GM23248 (cell line): ENCODE results near the gene ROPN1L. TPM values are rescaled to one million over a fixed set of nuclear protein-coding genes. Genes with fewer than 3 reads are reported as not detected.

ENCODE experiments used
- DNase-seq: peaks from one replicate; pipeline ENCODE4 v3.0.0-alpha.2; 2015
- H2AFZ ChIP-seq: fragments of 200-600 bp; sonication (generic); 2 replicates; pipeline ENCODE4 v1.6.1; 2016; ENCODE audit warnings: antibody characterized with exemption
- H3F3A ChIP-seq: fragments of 200-600 bp; sonication (generic); 2 replicates; pipeline ENCODE4 v1.6.1; 2016; ENCODE audit warnings: mild to moderate bottlenecking, antibody characterized with exemption, mixed run types; ENCODE audit not compliant: insufficient read depth
- H3K27ac ChIP-seq: fragments of 200-600 bp; sonication (generic); 2 replicates; pipeline ENCODE4 v1.5.1; 2016; ENCODE audit warnings: mild to moderate bottlenecking
- H3K27me3 ChIP-seq: fragments of 200-600 bp; sonication (generic); replicated peaks from 2 replicates; pipeline ENCODE4 v1.6.1; 2016; ENCODE audit warnings: mild to moderate bottlenecking; ENCODE audit not compliant: insufficient read depth
- H3K36me3 ChIP-seq: fragments of 200-600 bp; sonication (generic); 2 replicates; pipeline ENCODE4 v1.6.1; 2016; ENCODE audit warnings: low read depth, mild to moderate bottlenecking
- H3K4me1 ChIP-seq: fragments of 200-600 bp; sonication (generic); 2 replicates; pipeline ENCODE4 v1.6.1; 2016; ENCODE audit warnings: mild to moderate bottlenecking; ENCODE audit not compliant: insufficient read depth
- H3K4me2 ChIP-seq: fragments of 200-600 bp; sonication (generic); one replicate; pipeline ENCODE4 v1.6.1; 2016; ENCODE audit warnings: mild to moderate bottlenecking; ENCODE audit not compliant: unreplicated experiment
- H3K4me3 ChIP-seq: fragments of 200-600 bp; sonication (generic); 2 replicates; pipeline ENCODE4 v1.5.1; 2016; ENCODE audit warnings: mild to moderate bottlenecking
- H3K79me2 ChIP-seq: fragments of 200-600 bp; sonication (generic); 2 replicates; pipeline ENCODE4 v1.6.1; 2016; ENCODE audit warnings: mild to moderate bottlenecking; ENCODE audit not compliant: insufficient read depth
- H3K9ac ChIP-seq: fragments of 200-600 bp; sonication (generic); 2 replicates; pipeline ENCODE4 v1.6.1; 2016; ENCODE audit warnings: mild to moderate bottlenecking
- H3K9me2 ChIP-seq: fragments of 200-600 bp; sonication (generic); 2 replicates; pipeline ENCODE4 v1.6.1; 2016; ENCODE audit warnings: mixed run types, mild to moderate bottlenecking, moderate library complexity; ENCODE audit not compliant: insufficient read depth
- H3K9me3 ChIP-seq: fragments of 200-600 bp; sonication (generic); one replicate; pipeline ENCODE4 v1.6.1; 2017; ENCODE audit warnings: low read depth
- H4K20me1 ChIP-seq: fragments of 200-600 bp; sonication (generic); 2 replicates; pipeline ENCODE4 v1.6.0; 2016; ENCODE audit not compliant: insufficient read depth
- EZH2 ChIP-seq: fragments of 200-600 bp; sonication (generic); IDR thresholded peaks from 2 replicates; pipeline ENCODE4 v1.6.1; 2018; ENCODE audit warnings: antibody characterized with exemption, mild to moderate bottlenecking; ENCODE audit not compliant: insufficient read depth, poor library complexity, severe bottlenecking
- EZH2phosphoT487 ChIP-seq: fragments of 200-600 bp; sonication (generic); IDR thresholded peaks from 2 replicates; pipeline ENCODE4 v1.6.1; 2018; ENCODE audit warnings: antibody characterized with exemption, moderate library complexity, mild to moderate bottlenecking, low read depth; ENCODE audit not compliant: insufficient read depth
- WGBS, 2 experiments: methylation state at CpG; one replicate each; pipeline ENCODE4 v1.1.6; 2015 to 2017; ENCODE audit warnings: low lambda C conversion rate in 2 of 2, low coverage in 1 of 2; ENCODE audit errors: missing lambda C conversion rate in 2 of 2; 5-methylcytosine and 5-hydroxymethylcytosine counted together
- in situ Hi-C: fragments of 300-500 bp; cut with MboI; formaldehyde crosslinking; loops from 2 replicates; pipeline ENCODE4 v1.15.0; 2020
- polyA plus RNA-seq: library from polyadenylated mRNA; unstranded; fragments of >200 nt; fragmentation: Nextera tagmentation; extraction: Ambion mirVana; gene quantifications from 2 replicates; pipeline ENCODE4 v1.2.1, GENCODE V29; 2016
- total RNA-seq: library from RNA; depleted of rRNA; stranded (reverse); fragments of >200 nt; shearing (Covaris generic); gene quantifications from 2 replicates; pipeline ENCODE4 v1.2.3, GENCODE V29; 2014

Gene ROPN1L
- total and polyA plus RNA-seq, 2 experiments from 2014 or later = 0.69 to 0.86 TPM

GRCh38 chr5:10438301-10438700, 3.4 kb upstream of the ROPN1L start:
- Histone ChIP-seq H3K79me2 (no peaks in the 10 kb centered on the region), H3K27me3 (no peaks in the 10 kb centered on the region), H3K9me2 (no peaks in the 10 kb centered on the region), H3K9me3 (no peaks in the 10 kb centered on the region), H2AFZ (no peak overlapping the region), H3K4me2 (no peak overlapping the region), H3F3A (peaks cover 58% of the 10 kb centered on the region), H3K36me3 (peaks cover 32% of the 10 kb centered on the region; the same call in 1 of the 2 replicates), H3K4me3 (no peak overlapping the region), H3K9ac (no peak overlapping the region), H3K4me1 (peaks cover 13% of the 10 kb centered on the region; the same call in 1 of the 2 replicates), H4K20me1 (no peaks in the 10 kb centered on the region), H3K27ac (no peak overlapping the region)
- no peak for DNase-seq
- no peak for TF ChIP-seq EZH2
- TF ChIP-seq EZH2phosphoT487 = no peak
- WGBS, 2 experiments = 94 to 96% methylated on average over 4 of the region's 4 CpGs
- in situ Hi-C loops = no loop called here

GRCh38 chr5:10439692-10440091, 2.0 kb upstream of the ROPN1L start:
- TF ChIP-seq EZH2phosphoT487 = no peak
- no peak for TF ChIP-seq EZH2
- H4K20me1 ChIP-seq = no peaks in the 10 kb centered on the region
- H2AFZ ChIP-seq = no peak overlapping the region
- 94 to 95% methylated on average over 4 of the region's 4 CpGs for WGBS, 2 experiments
- H3K36me3 ChIP-seq = peaks cover 23% of the 10 kb centered on the region; the same call in 1 of the 2 replicates
- H3K9me2 ChIP-seq = no peaks in the 10 kb centered on the region
- no peak overlapping the region for H3K27ac ChIP-seq
- H3K9me3 ChIP-seq = no peaks in the 10 kb centered on the region
- no peaks in the 10 kb centered on the region for H3K79me2 ChIP-seq
- in situ Hi-C loops = no loop called here
- peaks cover 55% of the 10 kb centered on the region for H3F3A ChIP-seq
- no peaks in the 10 kb centered on the region for H3K27me3 ChIP-seq
- H3K4me2 ChIP-seq = no peak overlapping the region
- H3K9ac ChIP-seq = no peak overlapping the region
- no peak overlapping the region for H3K4me3 ChIP-seq
- DNase-seq = no peak
- H3K4me1 ChIP-seq = peaks cover 13% of the 10 kb centered on the region; the same call in 1 of the 2 replicates

DNA sequence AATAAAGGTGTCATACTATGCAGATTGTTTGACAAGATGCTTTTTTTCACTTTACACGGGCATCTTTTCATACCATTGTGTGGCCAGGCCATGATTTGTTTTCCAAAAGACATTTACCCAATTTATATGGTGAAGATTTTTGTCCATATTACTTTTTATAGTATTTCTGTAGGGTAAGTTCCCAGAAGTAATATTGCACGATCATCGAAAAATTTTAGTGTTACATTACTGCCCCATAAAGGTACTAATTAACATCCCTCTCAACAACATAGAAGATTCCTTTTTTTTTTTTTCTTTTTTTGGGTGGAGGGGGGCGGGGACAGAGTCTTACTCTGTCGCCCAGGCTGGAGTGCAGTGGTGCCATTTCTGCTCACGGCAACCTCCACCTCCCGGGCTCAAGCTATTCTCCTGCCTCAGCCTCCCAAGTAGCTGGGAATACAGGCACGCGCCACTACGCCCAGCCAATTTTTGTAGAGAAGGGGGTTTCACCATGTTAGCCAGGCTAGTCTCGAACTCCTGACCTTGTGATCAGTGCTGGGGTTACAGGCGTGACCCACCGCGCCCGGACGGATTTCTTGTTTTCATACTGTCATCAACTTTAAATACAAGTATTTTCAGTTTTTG, 1.2 kb upstream of the ROPN1L start:
- WGBS, 2 experiments = 61 to 67% methylated on average over 16 of the region's 16 CpGs
- DNase-seq = no peak
- H3K9ac ChIP-seq = peak overlapping the region; percentile 80
- in situ Hi-C loops = no loop called here
- no peaks in the 10 kb centered on the region for H3K27me3 ChIP-seq
- H3K79me2 ChIP-seq = no peaks in the 10 kb centered on the region
- no peaks in the 10 kb centered on the region for H3K9me3 ChIP-seq
- no peak overlapping the region for H3K27ac ChIP-seq
- TF ChIP-seq EZH2 (no peak), EZH2phosphoT487 (no peak)
- peak overlapping the region; percentile 88 for H3K4me2 ChIP-seq
- peak overlapping the region; percentile 84 for H3K4me3 ChIP-seq
- H4K20me1 ChIP-seq = no peaks in the 10 kb centered on the region
- H3K4me1 ChIP-seq = peaks cover 13% of the 10 kb centered on the region; the same call in 1 of the 2 replicates
- H3K36me3 ChIP-seq = peaks cover 18% of the 10 kb centered on the region; the same call in 1 of the 2 replicates
- H2AFZ ChIP-seq = peak overlapping the region; percentile 88; the same call in 1 of the 2 replicates
- H3F3A ChIP-seq = peaks cover 53% of the 10 kb centered on the region
- no peaks in the 10 kb centered on the region for H3K9me2 ChIP-seq

DNA sequence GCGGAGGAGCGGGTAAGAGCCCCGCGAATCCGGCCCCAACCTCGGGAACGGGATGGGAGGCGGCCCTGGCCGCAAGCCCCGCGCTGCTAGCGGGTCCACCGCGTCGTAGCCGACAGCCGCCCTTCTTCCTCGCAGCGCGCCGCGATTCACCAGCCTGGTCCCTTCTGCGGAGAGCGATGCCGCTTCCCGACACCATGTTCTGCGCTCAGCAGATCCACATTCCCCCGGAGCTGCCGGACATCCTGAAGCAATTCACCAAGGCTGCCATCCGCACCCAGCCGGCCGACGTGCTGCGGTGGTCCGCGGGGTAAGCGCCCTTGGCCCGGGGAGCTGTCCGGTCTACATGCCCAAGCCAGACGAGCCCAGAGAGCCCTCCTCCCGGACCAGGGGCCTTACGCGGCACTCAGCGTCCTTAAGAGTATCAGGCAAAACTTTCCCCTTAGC, 335 bp downstream of the ROPN1L start:
- peak; percentile 72 for DNase-seq

More for the DNA sequence above, 335 bp downstream of the ROPN1L start:
- TF ChIP-seq EZH2phosphoT487 = no peak
- no peak for TF ChIP-seq EZH2
- in situ Hi-C loops = no loop called here
- Histone ChIP-seq H3K4me3 (peak overlapping the region; percentile 84), H3K9me2 (no peaks in the 10 kb centered on the region), H3K4me1 (peaks cover 13% of the 10 kb centered on the region; the same call in 1 of the 2 replicates), H2AFZ (peak overlapping the region; percentile 88), H3F3A (peaks cover 50% of the 10 kb centered on the region), H3K4me2 (peak overlapping the region; percentile 88), H3K27me3 (no peaks in the 10 kb centered on the region), H3K9ac (peak overlapping the region; percentile 80), H3K27ac (peak overlapping the region; percentile 63), H3K79me2 (no peaks in the 10 kb centered on the region), H4K20me1 (no peaks in the 10 kb centered on the region), H3K9me3 (no peaks in the 10 kb centered on the region), H3K36me3 (0 out of 2 replicates have a peak, but pooled peaks cover 7% of the 10 kb centered on the region)
- WGBS, 2 experiments = 1 to 3% methylated on average over 44 of the region's 44 CpGs
